IPS-11a (cell line): ENCODE data around the gene TRPM3.

Experiments used
- H3K4me3 ChIP-seq: one replicate; pipeline ENCODE4 v1.5.1; 2013; ENCODE audit warnings: low read depth, low read length, control low read depth

The TRPM3 gene

DNA sequence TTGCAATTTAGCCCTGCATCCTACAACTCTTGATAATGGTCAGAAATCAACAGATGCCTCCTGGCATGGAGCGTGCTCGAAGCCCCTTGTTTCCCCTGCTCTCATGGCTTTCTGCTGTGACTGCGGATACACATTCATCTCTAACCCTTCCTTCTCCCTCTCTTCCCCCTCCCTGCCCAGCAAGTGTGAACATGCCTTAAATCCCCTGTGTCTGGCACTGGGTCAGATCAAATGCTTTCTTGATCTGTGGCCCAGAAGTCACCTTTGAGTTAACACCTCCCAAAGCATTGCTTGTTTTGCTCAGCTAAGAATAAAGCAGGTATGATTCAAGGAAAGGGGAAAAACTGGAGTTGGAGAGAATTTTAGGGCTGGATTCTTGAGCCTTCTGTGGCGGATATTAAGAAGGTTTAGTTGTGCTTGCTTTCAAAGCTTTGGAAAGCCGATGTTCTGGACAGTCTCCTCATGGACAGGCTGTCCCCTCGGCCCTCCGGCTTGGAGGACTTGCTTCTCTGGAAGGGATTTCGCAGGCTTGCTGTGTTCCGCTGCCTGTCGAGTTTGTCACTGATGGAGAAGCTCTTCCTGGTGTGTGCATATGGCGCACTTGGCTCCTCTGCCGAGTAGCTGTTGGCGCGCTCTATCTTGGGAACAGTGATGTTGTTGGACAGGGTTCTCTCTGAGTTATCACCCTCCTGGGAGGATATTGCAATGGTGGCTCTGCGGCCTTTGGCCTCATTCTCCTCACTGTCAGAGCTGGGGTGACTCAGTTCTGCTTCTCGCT is 585.7 kb downstream of the TRPM3 start:
- no peak overlapping the region for H3K4me3 ChIP-seq

DNA sequence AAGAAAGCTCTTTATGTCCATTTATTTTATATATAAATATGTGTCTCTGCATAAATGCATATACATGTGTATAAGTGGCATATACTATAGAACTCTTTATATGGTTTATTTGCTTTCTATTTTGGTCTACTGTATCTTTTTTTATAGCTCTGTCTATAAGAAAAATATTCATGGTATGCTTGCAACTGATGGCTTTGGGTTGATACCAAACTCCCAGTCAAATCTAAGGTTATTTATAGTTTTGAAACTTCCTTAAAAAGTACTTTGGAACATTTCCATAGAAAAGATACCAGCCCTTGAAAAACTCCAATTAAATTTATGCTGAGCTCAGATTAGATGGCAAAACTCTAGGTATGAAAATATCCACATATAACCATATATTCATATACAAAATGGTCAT is 587.0 kb downstream of the TRPM3 start:
- H3K4me3 ChIP-seq: no peak overlapping the region

DNA sequence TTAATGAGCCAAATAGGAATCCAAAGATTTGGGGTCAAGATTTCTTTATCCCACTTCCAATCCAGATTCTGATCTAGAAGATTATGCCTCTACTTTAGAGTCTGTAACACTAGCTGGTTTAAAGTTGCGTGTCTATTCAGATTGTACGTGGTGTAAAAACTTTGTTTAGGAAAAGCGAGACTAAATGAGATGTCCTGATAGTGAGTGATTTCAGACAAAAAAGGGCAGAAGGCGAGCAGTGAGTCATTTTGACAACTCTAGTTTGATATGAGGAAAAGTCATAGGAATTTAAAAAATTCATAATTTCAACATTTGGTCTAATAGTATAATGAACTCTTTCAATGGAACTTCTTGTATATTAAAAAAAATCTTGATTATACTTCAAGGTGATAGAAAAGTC is 587.4 kb downstream of the TRPM3 start:
- no peak overlapping the region for H3K4me3 ChIP-seq

DNA sequence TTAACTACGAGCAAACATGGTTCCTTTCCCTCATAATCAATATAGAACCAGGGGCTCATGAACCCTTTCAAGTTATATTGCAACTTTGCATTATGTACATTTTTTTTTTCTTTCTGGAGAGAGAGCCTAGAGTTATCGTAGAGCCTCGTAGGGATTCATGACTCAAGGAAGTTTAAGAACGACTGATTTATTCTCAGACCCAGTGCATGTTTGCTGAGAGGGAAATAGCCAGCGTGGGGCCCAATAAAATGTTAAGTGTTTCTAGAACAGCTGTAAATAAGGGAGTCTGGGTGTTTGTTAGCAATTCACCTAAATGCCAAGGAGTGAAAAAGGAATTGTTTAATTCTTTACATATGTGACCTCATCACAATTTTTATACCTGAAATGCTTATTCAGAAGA is 587.9 kb downstream of the TRPM3 start:
- no peak overlapping the region for H3K4me3 ChIP-seq

DNA sequence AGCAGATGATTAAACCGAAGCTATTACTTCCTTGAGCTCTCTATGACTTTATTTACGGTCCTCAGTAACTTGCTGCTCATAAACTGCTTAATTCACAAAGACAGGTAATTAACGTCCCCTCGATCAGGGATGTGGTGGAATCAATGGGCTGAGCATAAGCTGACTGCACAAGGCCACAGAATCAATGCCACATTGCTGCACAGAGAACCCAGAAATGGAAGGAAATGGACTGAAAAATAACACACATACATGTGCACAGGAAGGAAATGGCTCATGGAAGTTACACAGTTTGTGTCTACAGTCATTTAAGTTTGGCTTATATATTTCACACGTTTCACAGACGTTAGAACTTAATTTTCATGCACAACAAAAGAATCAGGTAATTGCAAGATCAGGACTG is 588.7 kb downstream of the TRPM3 start:
- H3K4me3 ChIP-seq: no peak overlapping the region

DNA sequence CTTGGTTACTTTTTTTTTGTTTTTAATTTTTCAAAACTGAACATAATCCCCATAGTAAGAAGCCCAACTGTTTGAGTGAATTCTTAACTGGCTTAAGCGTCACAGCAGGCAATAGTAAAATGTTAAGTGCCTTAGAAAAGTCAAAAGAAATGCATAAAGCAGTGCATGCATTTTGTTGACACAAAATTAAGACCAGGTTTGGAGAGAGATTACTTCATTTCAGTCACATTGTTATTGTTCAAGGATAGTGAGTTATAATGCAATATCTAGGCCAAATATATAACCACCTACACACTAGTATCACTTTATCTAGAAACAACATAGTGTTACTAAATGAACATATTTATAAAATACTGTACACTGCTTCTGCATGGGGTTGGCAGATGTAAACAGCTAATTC is 590.1 kb downstream of the TRPM3 start:
- no peak overlapping the region for H3K4me3 ChIP-seq

DNA sequence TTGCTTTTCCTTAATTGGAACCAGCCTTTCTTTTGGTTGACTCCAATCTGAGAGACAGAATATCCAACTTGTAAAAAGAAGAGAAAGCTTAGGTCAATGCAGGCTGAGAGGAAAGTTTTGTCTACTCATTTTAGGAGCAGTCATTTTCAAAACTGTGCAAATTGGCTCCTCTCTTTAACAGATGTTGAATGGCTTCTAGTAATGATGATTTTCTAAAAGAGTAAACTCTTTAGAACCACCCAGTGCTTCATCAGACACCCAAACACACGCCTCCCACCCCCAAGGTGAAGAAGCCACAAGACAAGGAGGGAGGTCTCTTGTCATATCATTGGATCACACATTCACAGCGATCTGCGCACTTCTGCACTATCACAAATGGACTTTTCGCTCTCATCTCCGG is 590.7 kb downstream of the TRPM3 start:
- no peak overlapping the region for H3K4me3 ChIP-seq

DNA sequence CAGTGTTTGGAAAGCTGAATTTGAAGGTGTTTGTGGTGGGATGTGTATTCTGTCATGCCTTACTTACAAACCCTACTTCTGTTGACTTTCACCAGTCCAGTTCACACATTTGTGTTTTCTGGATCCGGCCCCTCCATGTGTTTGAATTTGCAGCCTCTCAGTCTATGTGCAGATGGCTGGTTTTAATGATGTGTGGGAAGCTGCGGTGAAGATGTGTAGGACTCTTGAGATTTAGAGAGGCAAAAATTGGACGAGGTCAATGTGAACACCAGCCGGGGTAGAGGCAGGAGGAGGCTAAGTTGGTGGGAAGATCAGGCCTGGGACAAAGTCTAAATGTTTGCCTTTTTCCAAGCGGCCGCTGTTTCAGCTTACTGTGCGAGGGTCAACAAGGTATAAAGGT is 591.6 kb downstream of the TRPM3 start:
- no peak overlapping the region for H3K4me3 ChIP-seq

DNA sequence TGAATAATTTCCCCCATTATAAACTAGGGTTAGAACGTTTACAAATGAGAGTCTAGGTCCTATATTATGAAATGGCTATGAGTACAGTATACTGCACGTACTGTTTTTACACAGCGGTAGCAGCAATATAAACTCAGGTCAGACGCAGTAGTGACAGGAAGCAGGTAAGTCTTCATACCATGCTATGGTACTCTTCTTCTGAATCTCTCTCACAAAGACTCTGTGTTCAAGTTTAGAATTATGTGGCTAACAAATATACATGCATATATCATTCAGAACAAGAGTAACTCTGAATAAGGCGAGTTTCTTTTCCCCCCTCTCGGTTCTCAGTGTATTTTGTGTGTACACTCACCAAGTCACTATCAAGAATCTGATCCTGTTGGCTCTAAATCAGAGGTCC is 592.0 kb downstream of the TRPM3 start:
- no peak overlapping the region for H3K4me3 ChIP-seq

DNA sequence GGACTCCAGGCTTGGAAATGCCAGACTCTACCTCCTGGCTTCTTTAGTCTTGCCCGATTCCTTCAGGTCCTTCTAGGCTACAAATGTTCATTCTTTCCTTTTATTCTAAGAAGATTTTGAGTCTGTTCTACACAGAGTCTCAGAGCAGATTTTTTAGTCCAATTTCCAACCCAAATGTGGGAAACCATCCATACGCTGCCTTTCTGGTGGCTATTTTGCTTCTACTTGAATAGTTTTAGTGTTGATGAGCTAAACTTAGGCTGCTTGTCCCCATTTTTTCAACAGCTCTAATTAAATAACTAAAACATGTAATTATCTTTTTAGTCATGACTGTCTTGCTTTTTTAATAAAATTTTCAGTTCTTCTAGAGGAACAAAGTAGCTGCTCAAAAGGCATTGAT is 594.5 kb downstream of the TRPM3 start:
- no peak overlapping the region for H3K4me3 ChIP-seq

DNA sequence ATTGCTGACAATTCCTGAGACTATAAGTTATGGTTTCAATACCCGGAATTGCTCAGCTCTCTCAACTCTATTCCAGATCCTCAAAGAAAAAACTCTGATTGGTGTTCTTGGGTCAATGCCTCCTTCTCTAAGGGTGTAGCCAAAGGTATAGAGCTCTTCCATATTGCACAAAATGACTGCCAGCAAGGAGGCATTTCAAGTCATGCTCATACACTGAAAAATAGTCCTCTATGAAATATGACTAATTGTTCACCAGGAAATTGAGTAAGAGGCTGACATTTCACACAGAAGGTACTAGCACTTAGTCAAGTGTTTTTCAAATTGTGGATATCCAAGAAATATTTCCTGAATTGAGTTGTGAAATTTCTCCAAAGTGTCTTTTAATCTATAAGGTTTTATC is 595.9 kb downstream of the TRPM3 start:
- H3K4me3 ChIP-seq: no peak overlapping the region

DNA sequence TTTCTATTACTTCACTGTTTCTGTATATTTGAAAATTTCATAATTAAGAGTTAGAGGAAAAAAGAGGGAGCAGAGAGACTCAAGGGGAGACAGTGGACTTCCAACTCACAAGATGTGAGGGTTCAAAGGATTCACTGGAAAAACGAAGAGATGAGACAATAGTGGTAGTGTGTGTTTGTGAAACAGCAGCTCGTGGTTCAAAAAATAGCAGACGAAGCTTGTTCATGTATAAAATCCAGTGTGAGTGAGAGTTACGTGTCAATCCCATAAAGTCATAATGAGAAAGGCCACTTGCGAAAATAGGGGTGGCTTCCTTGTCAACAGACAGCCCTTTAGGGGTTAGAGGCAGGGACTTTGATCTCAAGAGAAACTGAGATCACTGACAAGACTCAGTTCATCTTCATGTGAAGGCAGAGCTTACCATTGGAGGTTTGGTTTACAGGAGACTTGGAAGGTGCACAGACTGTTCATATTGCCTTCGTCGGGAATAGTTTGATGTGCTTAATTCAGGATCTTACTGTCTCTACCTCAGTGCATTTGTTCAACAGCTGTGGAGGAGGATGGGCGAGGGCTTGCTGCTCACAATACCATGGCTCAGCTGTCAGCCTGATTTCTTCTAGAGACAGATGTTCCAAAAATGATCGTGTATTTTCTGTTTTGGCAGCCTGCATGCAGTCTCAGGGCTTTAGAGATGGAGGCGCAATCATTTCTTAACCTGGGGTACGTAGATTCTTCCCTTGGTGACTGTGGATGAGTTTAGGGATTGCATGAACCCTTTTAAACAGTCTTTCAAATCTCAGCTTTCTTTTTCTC is 601.3 kb downstream of the TRPM3 start:
- no peak overlapping the region for H3K4me3 ChIP-seq

DNA sequence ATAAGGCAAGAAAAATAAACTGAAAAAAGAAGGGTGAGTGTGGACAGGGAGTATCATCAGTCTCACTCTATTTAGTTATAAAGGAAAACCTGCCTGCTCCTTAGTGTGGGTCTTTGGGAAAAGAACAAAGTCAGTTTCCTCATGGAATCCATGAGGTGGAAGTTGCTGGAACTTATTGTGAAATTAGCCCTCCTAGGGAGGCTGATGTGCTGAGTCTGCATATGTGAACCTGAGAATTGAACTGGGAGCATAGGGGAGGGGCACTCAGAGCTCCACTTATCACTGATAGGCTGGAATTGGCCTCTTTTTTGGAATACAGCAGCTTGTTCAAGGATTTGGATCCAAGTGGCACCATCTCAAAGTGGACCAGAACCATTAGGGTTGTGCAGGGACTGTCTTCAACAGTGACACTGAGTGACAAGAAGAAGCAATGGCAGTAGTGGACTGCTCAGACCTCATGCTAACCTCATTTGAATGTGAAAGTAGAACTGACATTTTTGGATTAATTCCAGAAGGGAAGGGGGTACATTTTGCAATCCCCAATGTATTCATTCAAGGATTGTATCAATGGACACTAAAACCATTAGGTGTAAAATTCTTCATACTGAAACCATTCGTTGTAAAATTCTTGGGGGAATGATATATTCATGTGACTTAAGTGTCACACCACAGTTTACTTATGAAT is 603.4 kb downstream of the TRPM3 start:
- no peak overlapping the region for H3K4me3 ChIP-seq

DNA sequence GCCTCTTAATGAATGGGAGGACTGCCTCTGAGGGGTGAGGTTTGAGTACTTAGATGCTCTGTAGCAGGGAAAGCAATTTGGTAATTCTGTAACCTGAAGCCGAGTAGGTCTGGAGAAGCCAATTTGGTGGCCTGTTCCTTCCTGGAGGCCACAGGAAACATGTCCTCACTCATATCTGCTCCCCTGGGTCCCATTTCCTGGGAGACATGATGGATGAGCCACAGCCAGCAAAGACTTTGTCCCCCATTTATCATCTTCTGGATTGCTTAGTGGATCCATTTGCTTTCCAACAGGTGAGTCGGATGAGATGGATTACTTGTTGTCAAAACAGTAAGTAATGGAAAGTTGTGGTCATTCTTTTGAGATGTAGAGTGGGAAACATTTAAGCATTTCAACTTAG is 607.1 kb downstream of the TRPM3 start:
- no peak overlapping the region for H3K4me3 ChIP-seq

DNA sequence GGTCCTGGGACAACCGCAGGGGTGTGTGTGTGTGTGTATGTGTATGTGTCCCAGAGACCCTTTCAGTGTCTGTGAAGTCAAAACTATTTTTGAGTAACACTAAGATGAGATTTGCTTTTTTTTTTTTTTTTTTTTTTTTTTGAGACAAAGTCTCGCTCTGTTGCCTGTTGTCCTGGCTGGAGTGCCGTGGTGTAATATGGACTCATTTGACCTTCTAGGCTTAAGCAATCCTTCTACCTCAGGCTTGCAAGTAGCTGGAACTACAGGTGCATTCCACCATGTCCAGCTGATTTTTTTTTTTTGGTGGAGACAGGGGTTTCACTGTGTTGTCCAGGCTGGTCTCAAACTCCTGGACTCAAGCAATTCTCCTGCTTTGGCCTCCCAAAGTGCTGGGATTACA is 609.6 kb downstream of the TRPM3 start:
- no peak overlapping the region for H3K4me3 ChIP-seq

DNA sequence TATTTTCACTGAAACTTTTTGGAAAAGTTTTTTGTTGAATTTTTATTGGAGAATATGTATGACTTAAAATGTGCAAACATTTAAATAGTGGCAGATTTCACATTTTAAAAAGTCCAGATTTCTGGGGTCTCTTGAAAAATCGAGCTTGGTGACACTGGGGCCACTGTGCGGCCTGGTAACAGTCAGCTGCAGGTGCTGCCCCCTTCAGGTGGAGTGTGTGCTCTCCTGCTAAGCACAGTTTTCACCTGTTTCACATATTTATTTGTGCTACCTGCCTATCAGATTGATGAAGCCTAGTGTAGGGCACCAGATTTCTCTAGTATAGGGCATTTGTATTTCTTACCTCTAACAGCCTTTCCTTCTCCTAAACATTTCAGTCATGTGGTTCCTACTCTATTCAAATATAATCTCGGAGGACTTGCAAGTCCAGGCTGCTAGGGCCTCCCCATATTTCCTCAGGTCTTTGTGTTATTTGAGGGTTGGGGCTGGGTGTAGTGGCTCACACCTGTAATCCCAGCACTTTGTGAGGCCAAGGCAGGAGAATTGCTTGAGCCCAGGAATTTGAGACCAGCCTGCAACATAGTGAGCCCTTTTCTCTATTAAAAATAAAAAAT is 611.2 kb downstream of the TRPM3 start:
- no peak overlapping the region for H3K4me3 ChIP-seq

DNA sequence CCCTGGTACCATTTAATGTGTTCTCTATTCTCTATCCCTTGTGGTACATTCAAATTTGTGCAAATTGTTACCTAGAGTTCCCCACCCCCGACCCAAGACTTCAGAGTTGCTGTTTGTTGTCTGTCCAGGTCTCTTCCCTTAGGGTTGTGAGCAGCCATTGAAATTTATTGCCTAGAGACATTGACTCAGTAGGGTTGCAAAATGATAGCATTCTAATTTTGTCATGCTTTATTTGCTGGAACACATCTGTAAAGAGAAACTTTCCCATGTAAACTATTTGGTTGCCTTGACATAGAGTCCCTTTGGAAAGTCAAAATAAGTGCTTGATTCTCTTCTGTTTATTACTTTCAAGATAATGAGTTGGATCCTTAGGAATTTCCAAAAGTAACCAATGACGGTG is 615.3 kb downstream of the TRPM3 start:
- no peak overlapping the region for H3K4me3 ChIP-seq

DNA sequence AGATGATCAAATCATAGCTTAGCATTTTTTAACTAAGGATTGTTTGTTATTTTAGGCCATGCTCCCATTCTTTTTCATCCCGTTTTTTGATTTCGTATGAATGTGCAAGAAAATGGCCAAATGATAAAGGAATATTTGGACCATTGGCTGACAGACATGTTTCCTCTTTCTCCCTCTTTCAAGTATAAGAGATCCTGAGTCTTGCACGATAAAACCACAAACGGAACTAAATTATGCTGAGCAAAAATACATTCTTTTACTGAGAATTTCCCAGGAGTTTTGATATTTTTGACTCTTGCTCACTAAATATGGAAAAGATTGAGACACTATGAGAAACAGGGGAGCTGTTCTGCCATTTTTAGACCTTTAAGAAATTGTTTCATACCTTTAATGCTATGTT is 616.6 kb downstream of the TRPM3 start:
- H3K4me3 ChIP-seq: no peak overlapping the region

DNA sequence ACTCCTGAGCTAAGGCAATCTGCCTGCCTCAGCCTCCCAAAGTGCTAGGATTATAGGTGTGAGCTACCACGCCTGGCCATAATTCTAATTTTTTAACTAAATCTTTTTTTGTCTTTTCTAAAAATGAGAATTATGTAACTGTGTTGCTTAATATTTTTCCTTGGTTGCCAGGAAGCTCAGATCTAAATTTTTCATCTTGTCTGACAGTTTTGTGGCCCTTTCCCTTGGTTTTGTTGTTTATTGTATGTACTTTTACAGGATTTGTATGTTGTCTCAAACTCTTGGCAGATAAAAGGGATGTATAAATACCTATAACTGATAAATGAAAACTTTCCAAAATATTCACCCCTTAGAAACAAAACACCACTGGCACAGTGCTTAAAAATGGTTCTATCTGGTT is 618.7 kb downstream of the TRPM3 start:
- H3K4me3 ChIP-seq: no peak overlapping the region

DNA sequence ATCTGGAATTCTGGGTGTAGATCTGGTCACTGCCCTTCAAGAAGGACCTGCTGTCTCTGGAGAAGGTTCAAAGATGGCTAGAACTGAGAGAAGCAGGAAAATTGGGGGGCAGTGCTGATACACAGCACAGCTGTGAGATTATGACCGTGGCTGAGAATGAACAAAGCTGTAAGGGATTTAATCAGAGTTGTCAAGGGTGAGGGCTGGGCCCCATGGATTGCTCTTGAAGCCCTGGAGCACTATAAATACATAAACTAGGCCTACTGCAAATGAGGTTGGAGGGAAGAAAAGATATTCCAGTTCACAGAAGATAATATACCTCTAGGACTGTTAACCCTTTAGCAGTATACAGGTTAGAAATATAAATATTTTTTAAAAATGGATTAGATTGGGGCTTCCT is 620.6 kb downstream of the TRPM3 start:
- H3K4me3 ChIP-seq: no peak overlapping the region

DNA sequence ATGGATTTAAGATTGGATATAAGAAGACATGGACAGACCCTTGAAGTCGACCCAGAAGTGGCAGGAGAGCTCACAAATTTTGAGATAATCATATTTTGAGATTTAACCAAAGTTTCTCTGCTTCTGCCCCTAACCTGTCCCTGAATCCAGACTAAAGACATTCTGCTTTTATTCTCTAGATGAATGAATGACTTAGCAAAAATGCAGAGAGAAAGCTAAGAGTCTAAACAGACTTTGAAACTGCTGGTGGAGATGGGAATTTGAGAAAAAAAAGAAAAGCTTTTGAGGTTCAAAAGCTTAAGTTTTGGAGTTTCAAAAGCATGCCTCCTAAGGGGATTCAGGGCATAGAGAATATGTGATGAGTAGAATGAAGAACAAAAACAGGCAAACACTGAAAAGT is 621.8 kb downstream of the TRPM3 start:
- no peak overlapping the region for H3K4me3 ChIP-seq

DNA sequence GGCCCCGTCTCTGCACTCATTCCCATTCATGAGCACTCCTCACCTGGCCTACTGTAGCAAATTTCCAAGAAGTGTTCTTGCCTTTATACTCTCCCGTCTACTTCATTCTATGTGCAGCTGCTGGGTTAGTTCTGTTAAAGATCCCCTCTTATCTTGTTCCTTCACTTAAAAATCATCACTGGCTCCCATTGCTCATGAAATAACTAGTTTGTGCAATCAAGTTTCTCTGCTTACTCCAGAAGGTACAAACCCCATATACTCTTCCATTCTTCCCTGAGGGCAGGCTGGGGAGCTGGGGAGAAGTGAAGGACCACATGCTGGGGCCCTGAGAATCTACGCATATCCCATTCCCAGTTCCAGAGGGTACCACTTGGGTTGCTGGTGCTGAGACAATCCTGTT is 622.6 kb downstream of the TRPM3 start:
- no peak overlapping the region for H3K4me3 ChIP-seq
